ENCODE data around the gene POMC. TPM values are rescaled to one million over a fixed set of nuclear protein-coding genes. Genes with fewer than 3 reads are reported as not detected.
"Not testable (repeated sequence)": the region's sequence is repeated elsewhere in the genome, so short reads cannot be mapped to it uniquely, and the experiment has no call there.

POMC gene
- total RNA-seq (2014; rRNA removed; shearing (Covaris generic)) = not detected in 2 replicates

DNA sequence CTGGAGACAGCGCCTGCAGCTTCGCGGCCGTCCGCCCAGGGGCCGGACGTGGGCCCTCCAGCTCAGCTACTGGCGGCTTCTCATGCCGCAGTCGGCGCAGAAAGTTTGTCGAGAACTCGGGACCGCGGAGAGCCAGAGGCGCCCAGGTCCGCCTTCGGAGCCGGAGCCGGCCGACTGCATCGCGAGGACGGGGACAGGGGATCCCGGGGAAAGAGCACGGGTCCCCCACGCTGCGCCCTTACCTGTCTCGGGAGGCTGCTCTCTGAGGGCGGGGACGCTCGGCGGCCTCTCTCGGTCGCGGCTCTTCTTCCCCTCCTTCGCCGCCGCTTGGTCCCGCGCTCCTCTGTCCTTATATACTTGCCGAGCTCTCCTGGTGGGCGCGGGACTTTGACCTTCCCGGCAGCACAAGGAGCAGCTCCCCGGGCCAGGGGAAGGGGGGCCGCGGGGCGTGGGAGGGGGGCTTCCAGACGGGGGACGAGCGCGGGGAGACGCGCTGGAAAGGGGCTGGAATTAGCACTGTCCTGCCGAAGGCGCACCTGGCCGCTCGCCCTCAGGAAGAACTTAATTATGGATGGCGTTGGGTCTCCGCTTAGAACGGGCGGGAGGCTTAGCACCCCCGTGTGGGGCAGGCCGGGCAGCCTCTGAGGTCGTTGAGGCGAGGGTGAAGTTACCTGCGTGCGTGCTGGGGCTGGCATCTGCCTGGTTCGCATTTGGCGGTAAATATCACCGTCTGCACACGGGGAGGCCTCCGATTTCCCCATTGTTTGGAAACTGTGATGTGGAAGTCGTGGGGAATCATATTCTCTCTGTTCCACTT lies at the start of gene POMC:
Gene POMC, minus strand, starts transcription at position 325 of the 817 bp plus-strand sequence. CDS start 3,808 bp downstream, outside the sequence.
- DNase-seq (ENCODE audit: low spot score) = no peak

DNA sequence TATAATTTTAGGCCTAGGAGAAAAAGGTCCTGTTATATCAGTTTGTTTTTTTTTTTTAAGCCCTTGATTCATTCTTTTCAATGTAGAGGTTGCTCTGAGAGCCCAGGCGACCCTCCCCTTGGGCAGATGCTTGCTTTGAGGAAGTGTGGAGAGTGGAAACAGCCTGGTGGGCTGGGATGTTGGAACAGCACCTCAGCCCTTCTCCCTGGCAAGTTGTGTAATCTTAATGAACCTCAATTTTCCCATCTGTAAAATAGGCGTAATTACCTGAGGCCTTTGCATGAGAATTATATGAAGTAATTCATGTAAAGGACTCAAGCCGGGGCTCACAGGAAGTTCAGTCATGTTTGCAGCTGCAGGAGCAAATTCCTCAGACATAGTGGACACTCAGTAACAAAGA lies 49.7 kb upstream of the POMC start:
- DNase-seq (ENCODE audit: low spot score) = no peak

DNA sequence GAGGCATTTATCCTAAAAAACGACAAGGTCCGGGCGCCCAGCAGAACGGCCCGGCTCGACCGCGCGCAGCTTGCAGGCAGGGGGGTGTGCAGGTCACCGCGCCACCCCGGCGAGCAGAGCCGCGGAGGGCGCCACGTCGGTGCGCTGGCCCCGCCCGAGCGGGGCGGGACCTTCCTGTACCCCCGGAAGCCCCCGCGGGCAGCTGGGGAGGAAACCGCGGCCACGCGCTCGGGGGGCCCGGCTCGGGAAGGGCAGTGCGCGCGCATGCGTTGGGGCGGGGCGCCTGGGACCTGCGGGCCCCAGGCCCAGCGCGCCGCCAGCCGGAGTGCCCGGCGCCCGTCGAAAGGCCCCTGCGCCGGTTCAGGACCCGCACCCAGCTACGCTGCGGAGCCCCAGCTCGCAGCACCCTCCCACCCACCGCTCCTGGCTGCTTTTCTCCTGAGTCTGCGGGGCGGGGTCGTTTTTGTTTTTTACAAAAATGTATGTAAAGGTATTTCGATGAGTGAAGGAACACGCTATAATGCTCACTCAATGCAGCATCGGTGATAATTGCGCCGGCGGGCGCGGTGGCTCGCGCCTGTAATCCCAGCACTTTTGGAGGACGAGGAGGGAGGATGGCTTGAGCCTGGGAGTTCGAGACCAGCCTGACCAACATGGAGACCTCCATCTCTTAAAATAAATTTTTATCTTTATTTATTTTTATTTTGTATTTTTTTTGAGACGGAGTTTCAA lies 47.7 kb upstream of the POMC start:
- DNase-seq (ENCODE audit: low spot score) = no peak

- no peak for DNase-seq (ENCODE audit: low spot score)
Observed at GRCh38 chr2:25215232-25215631, 46.9 kb upstream of the POMC start.

- no peak for DNase-seq (ENCODE audit: low spot score)
Observed at GRCh38 chr2:25213229-25213628, 44.8 kb upstream of the POMC start.

DNA sequence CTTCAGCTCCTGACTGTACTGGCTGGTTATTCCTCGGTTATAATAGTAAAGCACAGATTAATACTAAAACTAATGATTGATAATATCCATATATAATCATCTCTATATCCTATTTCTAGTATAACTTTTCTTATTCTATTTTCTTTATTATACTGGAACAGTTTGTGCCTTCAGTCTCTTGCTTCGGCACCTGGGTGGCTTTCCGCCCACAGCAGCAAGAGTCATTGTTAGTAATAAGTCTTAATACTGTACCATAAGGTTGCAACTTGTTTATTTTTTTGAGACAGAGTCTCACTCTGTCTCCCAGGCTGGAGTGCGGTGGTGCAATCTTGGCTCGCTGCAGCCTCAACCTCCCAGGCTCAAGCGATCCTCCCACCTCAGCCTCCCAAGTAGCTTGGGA lies 42.5 kb upstream of the POMC start:
- DNase-seq (ENCODE audit: low spot score) = not testable (repeated sequence)

- no peak for DNase-seq (ENCODE audit: low spot score)
Observed at GRCh38 chr2:25207078-25207545, 38.7 kb upstream of the POMC start.

DNA sequence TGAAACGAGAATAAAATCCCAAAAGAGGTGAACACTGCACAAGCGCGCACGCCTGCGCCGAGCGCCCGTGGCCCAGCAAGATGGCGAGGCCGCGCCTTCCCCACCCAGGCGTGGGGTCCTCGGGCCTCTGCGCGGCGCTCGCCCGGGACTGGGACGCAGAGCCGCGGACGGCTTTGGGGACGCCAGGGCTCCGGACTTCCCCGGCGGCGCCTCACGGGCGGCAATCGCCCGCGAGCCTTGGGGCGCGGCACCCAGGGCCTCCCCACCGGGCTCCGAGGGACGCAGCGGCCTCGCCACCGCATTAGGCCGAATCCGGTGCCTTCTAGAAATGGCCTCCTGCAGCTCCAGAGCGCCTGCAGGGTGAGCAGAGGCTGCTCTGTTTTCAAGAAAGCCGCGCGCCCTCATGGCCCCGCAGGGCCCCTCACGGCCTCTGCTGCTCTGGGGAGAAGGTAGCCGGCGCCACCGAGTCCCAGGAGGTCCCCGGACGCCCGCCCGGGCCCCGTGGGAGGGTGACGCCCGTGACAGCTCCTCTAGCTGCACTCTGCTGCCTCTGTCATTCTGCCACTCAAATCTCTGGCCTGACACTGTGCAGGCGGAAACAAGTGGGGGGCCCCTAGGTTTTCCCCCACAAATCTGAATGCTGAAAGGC lies 35.9 kb upstream of the POMC start:
- no peak for DNase-seq (ENCODE audit: low spot score)

DNA sequence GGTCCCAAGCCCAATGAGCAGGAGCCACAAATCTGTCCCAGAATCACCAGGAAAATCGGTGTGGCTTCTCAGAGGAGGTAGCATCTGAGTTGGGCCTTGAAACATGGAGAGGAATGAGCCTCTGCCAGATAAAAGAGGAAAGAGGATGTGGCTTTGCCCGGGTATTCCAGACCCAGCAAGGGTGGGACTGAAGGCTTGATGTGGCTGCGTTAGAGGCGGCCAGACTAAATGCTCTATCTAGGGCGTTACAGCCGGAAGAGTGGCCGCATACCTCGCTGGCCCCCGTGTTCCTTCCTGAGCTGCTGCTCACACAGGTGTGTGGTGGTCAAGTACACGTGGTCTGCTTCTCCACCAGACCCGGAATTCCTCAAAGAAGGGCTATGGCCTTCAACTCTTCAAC lies 33.9 kb upstream of the POMC start:
- no peak for DNase-seq (ENCODE audit: low spot score)

DNA sequence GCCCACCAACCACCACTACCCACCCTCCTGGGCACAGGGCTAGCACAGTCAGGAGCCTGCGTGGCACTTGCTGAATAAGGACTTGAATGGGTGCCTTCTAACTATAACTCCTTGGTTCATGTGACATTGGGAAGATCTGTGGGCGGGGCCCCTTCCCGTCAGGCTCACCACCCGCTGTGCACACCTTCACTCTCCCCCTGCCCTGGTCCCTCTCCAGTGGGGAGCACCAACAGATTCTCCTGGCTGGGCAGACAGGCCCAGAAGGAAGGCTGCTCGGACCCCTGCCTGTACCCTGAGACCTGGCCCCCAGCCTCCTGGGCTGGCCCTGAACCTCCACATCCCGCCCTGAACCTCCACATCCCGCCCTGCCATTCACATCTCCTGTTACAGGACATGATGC lies 33.4 kb upstream of the POMC start:
- DNase-seq (ENCODE audit: low spot score) = no peak

DNA sequence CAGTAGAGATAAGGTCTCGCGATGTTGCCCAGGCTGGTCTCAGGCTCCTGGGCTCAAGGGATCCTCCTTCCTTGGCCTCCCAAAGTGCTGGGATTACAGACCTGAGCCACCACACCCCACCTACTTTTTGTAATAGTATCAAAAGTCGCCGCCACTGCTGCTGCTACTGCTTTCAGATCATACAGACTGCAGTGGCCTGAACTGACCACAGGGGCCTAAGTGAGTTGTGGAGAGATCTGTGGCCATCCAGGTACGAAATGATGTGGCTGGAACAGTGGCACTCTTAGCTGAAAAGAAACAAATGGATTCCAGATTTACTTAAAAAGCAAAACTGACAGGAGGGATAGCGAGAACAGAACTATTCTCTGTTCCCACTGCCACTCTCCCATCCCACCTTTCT lies 32.9 kb upstream of the POMC start:
- peak; percentile 13 for DNase-seq (ENCODE audit: low spot score)

GRCh38 chr2:25198576-25198975 lies 30.2 kb upstream of the POMC start:
- no peak for DNase-seq (ENCODE audit: low spot score)

- no peak for DNase-seq (ENCODE audit: low spot score)
Observed at GRCh38 chr2:25198209-25198525, 29.8 kb upstream of the POMC start.

GRCh38 chr2:25197336-25198208 lies 29.2 kb upstream of the POMC start:
- no peak for DNase-seq (ENCODE audit: low spot score)

DNA sequence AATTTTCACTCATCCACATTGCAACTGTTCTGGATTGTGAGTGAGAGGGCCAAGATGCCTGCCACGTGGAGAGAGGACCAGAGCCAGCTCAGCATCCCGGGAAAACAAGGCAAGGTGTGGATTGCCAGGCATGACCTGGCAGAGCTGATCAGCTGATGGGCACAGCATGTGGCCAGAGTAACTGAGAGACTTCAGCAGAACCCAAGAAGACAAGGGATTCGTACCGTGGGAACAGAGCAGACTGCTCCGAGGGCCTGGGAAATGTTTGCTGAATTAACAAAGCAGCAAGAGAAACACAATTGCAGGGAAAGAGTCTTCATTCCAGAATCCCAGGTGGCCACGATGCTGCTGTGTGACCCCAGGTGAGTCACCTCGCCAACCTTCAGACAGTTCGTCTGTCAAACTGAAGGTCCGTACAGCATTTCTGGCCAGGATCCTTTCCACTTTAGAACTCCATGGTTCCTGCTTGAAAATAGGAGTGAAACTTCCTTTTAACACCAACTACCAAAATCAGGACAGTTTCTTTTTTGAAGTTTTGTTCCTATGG lies 26.3 kb upstream of the POMC start:
- no peak for DNase-seq (ENCODE audit: low spot score)

DNA sequence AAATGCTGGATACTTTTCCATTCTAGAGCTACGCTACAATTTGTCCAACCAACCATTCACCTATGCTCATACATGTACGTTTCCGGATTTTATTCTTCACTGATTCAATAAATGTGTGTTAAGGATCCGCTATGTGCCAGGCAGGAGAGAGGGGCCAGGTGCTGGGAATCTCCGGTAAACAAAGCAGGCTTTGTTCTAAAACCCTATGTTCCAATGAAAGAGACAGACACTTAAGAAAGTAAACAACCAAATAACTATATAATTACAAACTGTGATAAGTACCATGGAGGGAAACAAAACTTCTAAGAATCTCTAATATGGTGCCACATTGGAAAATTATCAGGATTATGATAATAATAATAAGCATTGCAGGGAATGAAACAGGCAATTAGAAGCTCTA lies 22.2 kb upstream of the POMC start:
- DNase-seq (ENCODE audit: low spot score) = no peak

DNA sequence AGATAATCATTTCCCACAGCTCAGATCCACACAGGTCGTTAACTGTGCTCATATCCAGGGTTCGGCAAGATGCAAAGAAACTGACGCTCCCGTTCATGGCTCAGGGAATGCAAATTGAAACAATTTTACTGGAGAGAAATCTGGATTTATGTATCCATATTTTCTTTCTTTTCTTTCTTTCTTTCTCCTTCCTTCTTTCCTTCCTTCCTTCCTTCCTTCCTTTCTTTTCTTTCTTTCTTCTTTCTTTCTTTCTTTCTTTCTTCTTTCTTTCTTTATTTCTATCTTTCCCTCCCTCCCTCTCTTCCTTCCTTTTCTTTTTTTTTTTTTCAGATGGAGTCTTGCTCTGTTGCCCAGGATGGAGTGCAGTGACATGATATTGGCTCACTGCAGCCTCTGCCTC lies 20.0 kb upstream of the POMC start:
- no peak for DNase-seq (ENCODE audit: low spot score)

GRCh38 chr2:25187729-25188350 lies 19.5 kb upstream of the POMC start:
- no peak for DNase-seq (ENCODE audit: low spot score)

DNA sequence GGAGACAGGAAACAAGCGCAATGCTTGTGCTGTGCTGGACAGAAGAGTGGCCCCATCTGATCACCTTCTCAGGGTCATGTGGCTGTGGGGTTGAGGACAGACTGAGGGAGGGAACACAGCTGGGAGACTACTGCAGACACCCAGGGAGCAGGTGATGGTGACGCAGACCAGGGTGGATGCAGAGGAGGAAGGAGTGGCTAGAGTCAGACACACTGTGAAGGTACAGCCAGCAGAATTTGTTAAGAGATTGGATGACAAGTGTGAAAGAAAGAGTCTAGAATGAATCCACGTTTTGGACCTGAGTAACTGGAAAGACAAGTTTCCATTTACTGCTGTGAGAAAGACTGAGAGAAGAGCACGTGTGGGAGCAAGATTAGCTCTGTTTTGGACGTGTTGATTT lies 15.9 kb upstream of the POMC start:
- DNase-seq (ENCODE audit: low spot score) = peak; percentile 28

- DNase-seq (ENCODE audit: low spot score) = no peak
Observed at GRCh38 chr2:25178976-25179375, 10.6 kb upstream of the POMC start.

DNA sequence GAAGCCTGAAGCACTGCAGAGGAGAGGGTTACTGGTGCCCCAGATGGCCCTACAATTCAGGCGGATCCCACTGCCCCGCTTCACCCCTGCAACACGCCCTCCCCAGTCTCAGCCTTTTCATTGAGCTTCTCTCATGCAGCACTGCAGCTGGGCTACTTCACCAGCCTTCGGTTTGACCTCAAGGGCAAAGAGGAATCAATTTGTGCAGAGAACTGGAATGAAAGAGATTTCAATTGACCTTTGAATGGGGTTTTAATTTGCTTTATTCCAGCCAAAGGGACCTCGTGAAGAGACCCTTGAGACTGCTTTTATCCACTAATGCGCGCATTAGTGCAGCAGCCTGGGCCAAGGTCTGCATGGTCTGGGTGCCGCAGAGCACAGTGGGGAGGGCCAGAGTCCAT lies 8.8 kb upstream of the POMC start:
- no peak for DNase-seq (ENCODE audit: low spot score)
